ENCODE measurements around the gene TMEM164. TPM values are rescaled to one million over a fixed set of nuclear protein-coding genes. Genes with fewer than 3 reads are reported as not detected.

Gene TMEM164
- total and polyA plus RNA-seq, 2 experiments from 2014 or later = 3.4 to 17.2 TPM

- H3K36me3 Mint-ChIP-seq (ENCODE audit: low read depth) = no peaks in the 10 kb centered on the region
- no peaks in the 10 kb centered on the region for H3K79me2 ChIP-seq (replicated peaks; ENCODE audit: insufficient read depth)
- H3K4me1 Mint-ChIP-seq = no peaks in the 10 kb centered on the region; the same call in 2 of the 3 replicates
- H3K27me3 ChIP-seq (ENCODE audit: insufficient read depth) = no peaks in the 10 kb centered on the region
- no peaks in the 10 kb centered on the region for H3K9me3 Mint-ChIP-seq
- H4K20me1 ChIP-seq (replicated peaks; ENCODE audit: insufficient read depth) = no peaks in the 10 kb centered on the region
- no peak overlapping the region for H3K27ac ChIP-seq (ENCODE audit: low read depth)
- ATAC-seq (no peak), DNase-seq (ENCODE audit: low spot score) (no peak)
- H2AFZ ChIP-seq = no peak overlapping the region
- H3K36me3 ChIP-seq (ENCODE audit: insufficient read depth) = no peaks in the 10 kb centered on the region
- no peak overlapping the region for H3K4me3 Mint-ChIP-seq
- H3K4me1 ChIP-seq (ENCODE audit: insufficient read depth) = no peaks in the 10 kb centered on the region
- H3K27ac Mint-ChIP-seq = no peak overlapping the region
- H3K4me2 ChIP-seq = no peak overlapping the region
- H3F3A ChIP-seq (replicated peaks; ENCODE audit: low read depth) = no peaks in the 10 kb centered on the region
- H3K27me3 Mint-ChIP-seq (ENCODE audit: insufficient read depth, low read depth, poor library complexity) = peaks cover 3% of the 10 kb centered on the region
- no peak overlapping the region for H3K4me3 ChIP-seq
- TF ChIP-seq ETS1 (IDR thresholded peaks at IDR 0.05) (no peak), ZNF331 (CRISPR knock-in tag; IDR thresholded peaks at IDR 0.05; ENCODE audit: low read depth) (no peak), CTCF (conservative IDR thresholded peaks at IDR 0.05; ENCODE audit: low read depth in 2 of 2) (no peak), JUNB (IDR thresholded peaks at IDR 0.05; ENCODE audit: unreplicated experiment) (no peak), CREB1 (CRISPR knock-in tag; IDR thresholded peaks at IDR 0.05; ENCODE audit: low read depth) (no peak), REST (IDR thresholded peaks at IDR 0.05; ENCODE audit: unreplicated experiment) (no peak), ZNF462 (CRISPR knock-in tag; IDR thresholded peaks at IDR 0.05) (no peak), STAT1 (IDR thresholded peaks at IDR 0.05; ENCODE audit: unreplicated experiment) (no peak), EZH2 (IDR thresholded peaks at IDR 0.05; ENCODE audit: low read depth, unreplicated experiment) (no peak), ZNF114 (CRISPR knock-in tag; IDR thresholded peaks at IDR 0.05) (no peak), EZH2phosphoT487 (IDR thresholded peaks at IDR 0.05; ENCODE audit: unreplicated experiment) (no peak)
- H3K9me2 ChIP-seq (ENCODE audit: insufficient read depth) = no peaks in the 10 kb centered on the region
Measured at GRCh38 chrX:110159235-110159634, 156.3 kb downstream of the TMEM164 start.
